Mucosa of rectum (tissue), 2 donors: ENCODE results near the gene SLC35E1.
"Not testable (repeated sequence)": the region's sequence is repeated elsewhere in the genome, so short reads cannot be mapped to it uniquely, and the experiment has no call there.

Source experiments
- H3K27ac ChIP-seq, 2 donors: one replicate each; pipeline ENCODE4 v1.7.0; 2013; ENCODE audit warnings: inconsistent platforms in 2 of 2, low read depth in 2 of 2, low read length in 2 of 2
- H3K27me3 ChIP-seq, 2 donors: one replicate each; pipeline ENCODE4 v1.7.0; 2013; ENCODE audit warnings: low read length in 2 of 2; ENCODE audit not compliant: control insufficient read depth in 2 of 2, insufficient read depth in 2 of 2
- H3K36me3 ChIP-seq, 2 donors: one replicate each; pipeline ENCODE4 v1.7.0; 2013; ENCODE audit warnings: low read length in 2 of 2; ENCODE audit not compliant: control insufficient read depth in 2 of 2, insufficient read depth in 2 of 2
- H3K4me1 ChIP-seq, 2 donors: one replicate each; pipeline ENCODE4 v1.7.0; 2013; ENCODE audit warnings: low read length in 2 of 2, mild to moderate bottlenecking in 1 of 2; ENCODE audit not compliant: control insufficient read depth in 2 of 2, insufficient read depth in 2 of 2
- H3K4me3 ChIP-seq, 2 donors: one replicate each; pipeline ENCODE4 v1.7.0; 2013; ENCODE audit warnings: low read length in 2 of 2
- H3K9ac ChIP-seq, 2 donors: one replicate each; pipeline ENCODE4 v1.7.0; 2013; ENCODE audit warnings: low read length in 2 of 2, low read depth in 1 of 2, mild to moderate bottlenecking in 1 of 2
- H3K9me3 ChIP-seq, 2 donors: one replicate each; pipeline ENCODE4 v1.7.0; 2013; ENCODE audit warnings: low read length in 2 of 2; ENCODE audit not compliant: control insufficient read depth in 2 of 2
- donor health status: healthy.
- donor health status: Normal muscosa, but diverticular disease.

SLC35E1 gene

GRCh38 chr19:16518061-16518460, 54.2 kb downstream of the SLC35E1 start:
- Histone ChIP-seq H3K9ac (no peak overlapping the region), H3K9me3 (no peaks in the 10 kb centered on the region), H3K36me3 (peaks cover 55 to 58% of the 10 kb centered on the region in 2 donors), H3K4me1 (no peaks in the 10 kb centered on the region), H3K27ac (no peak overlapping the region), H3K27me3 (no peaks in the 10 kb centered on the region), H3K4me3 (no peak overlapping the region)

- no peaks in the 10 kb centered on the region for H3K27me3 ChIP-seq
- no peak overlapping the region for H3K4me3 ChIP-seq
- H3K27ac ChIP-seq, result no peak overlapping the region
- peaks cover 48 to 50% of the 10 kb centered on the region in 2 donors for H3K36me3 ChIP-seq
- H3K9me3 ChIP-seq, result no peaks in the 10 kb centered on the region
- no peaks in the 10 kb centered on the region for H3K4me1 ChIP-seq
- H3K9ac ChIP-seq, result no peak overlapping the region
Measured at GRCh38 chr19:16516923-16517610, 55.1 kb downstream of the SLC35E1 start.

GRCh38 chr19:16516381-16516780, 55.8 kb downstream of the SLC35E1 start:
- H3K4me1 ChIP-seq, result no peaks in the 10 kb centered on the region
- H3K27me3 ChIP-seq, result no peaks in the 10 kb centered on the region
- peaks cover 44% of the 10 kb centered on the region in 2 donors for H3K36me3 ChIP-seq
- no peak overlapping the region for H3K9ac ChIP-seq
- H3K9me3 ChIP-seq, result no peaks in the 10 kb centered on the region
- H3K4me3 ChIP-seq, result no peak overlapping the region
- no peak overlapping the region for H3K27ac ChIP-seq

- Histone ChIP-seq H3K4me3 (no peak overlapping the region), H3K27me3 (no peaks in the 10 kb centered on the region), H3K36me3 (peaks cover 28 to 30% of the 10 kb centered on the region in 2 donors), H3K4me1 (no peaks in the 10 kb centered on the region), H3K9ac (no peak overlapping the region), H3K27ac (no peak overlapping the region), H3K9me3 (no peaks in the 10 kb centered on the region)
Measured at GRCh38 chr19:16514383-16515019, 57.7 kb downstream of the SLC35E1 start.

DNA sequence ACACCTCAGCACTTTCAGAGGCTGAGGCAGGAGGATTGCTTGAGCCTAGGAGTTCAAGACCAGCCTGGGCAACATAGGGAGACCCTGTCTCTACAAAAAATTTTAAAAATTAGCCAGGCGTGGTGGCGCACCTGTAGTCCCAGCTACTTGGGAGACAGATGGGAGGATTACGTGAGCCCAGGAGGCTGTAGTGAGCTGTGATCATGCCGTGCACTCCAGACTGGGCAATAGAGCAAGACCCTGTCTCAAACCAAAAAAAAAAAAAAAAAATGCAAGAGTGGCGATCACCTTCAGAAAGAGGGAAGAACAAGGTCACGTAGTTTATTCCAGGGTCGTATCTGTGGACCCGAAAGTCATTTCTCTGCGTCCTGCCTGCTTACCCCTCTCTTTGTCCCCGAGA, 59.6 kb downstream of the SLC35E1 start:
- H3K4me3 ChIP-seq, H3K4me1 ChIP-seq, H3K9me3 ChIP-seq, H3K9ac ChIP-seq, H3K27ac ChIP-seq, H3K27me3 ChIP-seq: not testable (repeated sequence)
- H3K36me3 ChIP-seq, result peaks cover 11 to 19% of the 10 kb centered on the region in 2 donors

- no peak overlapping the region for H3K4me3 ChIP-seq
- no peak overlapping the region for H3K27ac ChIP-seq
Measured at GRCh38 chr19:16509141-16510061, 62.8 kb downstream of the SLC35E1 start.

DNA sequence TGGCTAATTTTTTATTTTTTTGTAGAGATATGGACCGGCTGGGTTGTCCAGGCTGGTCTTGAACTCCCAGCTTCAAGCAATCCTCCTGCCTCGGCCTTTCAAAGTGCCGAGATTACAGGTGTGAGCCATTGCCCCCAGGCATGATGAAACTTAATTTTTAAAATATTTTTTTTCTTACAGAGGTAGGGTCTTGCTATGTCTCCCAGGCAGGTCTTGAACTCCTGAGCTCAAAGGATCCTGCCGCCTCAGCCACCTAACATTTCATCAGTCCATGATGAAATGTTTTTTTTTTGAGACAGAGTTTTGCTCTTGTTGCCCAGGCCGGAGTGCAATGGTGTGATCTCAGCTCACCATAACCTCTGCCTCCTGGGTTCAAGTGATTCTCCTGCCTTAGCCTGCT, 63.7 kb downstream of the SLC35E1 start:
- Histone ChIP-seq H3K36me3 (peaks cover 4 to 14% of the 10 kb centered on the region in 2 donors), H3K4me3 (no peak overlapping the region), H3K27ac (no peak overlapping the region), H3K27me3 (no peaks in the 10 kb centered on the region), H3K9me3 (no peaks in the 10 kb centered on the region), H3K4me1 (no peaks in the 10 kb centered on the region), H3K9ac (no peak overlapping the region)

More at GRCh38 chr19:16509141-16510061, 62.8 kb downstream of the SLC35E1 start:
- Histone ChIP-seq H3K27me3 (no peaks in the 10 kb centered on the region), H3K9me3 (no peaks in the 10 kb centered on the region), H3K9ac (no peak overlapping the region), H3K4me1 (no peaks in the 10 kb centered on the region), H3K36me3 (peaks cover 4 to 10% of the 10 kb centered on the region in 2 donors)

DNA sequence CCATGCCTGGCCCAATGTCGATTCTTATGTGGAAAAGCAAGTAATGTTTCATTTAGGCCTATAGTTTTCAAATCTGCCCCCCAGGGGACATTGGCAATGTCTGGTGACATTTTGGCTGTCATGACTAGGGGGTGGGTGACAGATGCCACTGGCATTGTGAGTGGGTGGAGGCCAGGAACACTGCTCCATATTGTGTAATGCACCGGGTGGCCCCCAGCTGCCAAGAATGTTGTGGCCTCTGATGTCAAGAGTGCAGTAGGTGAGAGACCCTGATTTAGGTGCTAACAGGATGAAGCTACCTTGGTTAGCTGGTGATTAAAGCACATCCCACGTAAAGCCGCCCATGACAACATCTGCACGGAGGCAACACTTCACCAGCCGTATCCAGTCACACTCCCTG, 65.3 kb downstream of the SLC35E1 start:
- H3K27ac ChIP-seq, result no peak overlapping the region
- no peaks in the 10 kb centered on the region for H3K4me1 ChIP-seq
- no peak overlapping the region for H3K9ac ChIP-seq
- no peaks in the 10 kb centered on the region for H3K9me3 ChIP-seq
- H3K36me3 ChIP-seq, result peaks cover 7 to 18% of the 10 kb centered on the region in 2 donors
- no peaks in the 10 kb centered on the region for H3K27me3 ChIP-seq
- no peak overlapping the region for H3K4me3 ChIP-seq

DNA sequence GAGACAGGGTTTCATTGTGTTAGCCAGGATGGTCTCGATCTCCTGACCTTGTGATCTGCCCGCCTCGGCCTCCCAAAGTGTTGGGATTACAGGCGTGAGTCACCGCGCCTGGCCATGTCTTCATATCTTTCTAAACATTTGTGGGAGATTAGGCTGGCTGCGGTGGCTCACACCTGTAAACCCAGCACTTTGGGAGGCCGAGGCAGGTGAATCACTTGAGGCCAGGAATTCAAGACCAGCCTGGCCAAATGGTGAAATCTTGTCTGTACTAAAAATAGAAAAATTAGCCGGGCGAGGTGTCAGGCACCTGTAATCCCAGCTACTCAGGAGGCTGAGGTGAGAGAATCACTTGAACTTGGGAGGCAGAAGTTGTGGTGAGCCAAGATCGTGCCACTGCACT, 66.1 kb downstream of the SLC35E1 start:
- not testable (repeated sequence) for H3K9me3 ChIP-seq, H3K9ac ChIP-seq, H3K27me3 ChIP-seq, H3K4me3 ChIP-seq, H3K4me1 ChIP-seq, H3K27ac ChIP-seq
- peaks cover 7 to 18% of the 10 kb centered on the region in 2 donors for H3K36me3 ChIP-seq

DNA sequence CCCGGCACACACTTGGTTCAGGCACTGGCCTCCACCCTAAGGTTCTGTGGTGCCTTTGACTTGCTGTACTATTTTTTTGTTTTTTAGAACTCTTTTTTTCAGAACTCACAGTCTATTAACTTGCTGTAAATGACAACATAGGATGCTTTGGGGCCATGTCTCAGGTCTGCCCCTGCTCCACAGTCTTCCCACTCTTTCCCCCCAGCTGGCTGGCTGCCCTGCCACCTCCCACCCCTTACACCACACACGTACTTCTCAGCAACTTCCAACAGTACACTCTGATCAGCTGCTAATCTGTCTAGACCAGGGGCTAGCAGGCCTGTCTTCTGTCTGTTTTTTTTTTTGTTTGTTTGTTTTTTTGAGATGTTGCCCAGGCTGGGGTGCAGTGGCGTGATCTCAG, 67.9 kb downstream of the SLC35E1 start:
- no peak overlapping the region for H3K4me3 ChIP-seq
- peaks cover 3 to 13% of the 10 kb centered on the region in 2 donors for H3K36me3 ChIP-seq
- no peak overlapping the region for H3K27ac ChIP-seq
- no peaks in the 10 kb centered on the region for H3K27me3 ChIP-seq
- no peaks in the 10 kb centered on the region for H3K4me1 ChIP-seq
- H3K9me3 ChIP-seq, result no peaks in the 10 kb centered on the region
- no peak overlapping the region for H3K9ac ChIP-seq
